Testis (tissue), 3 donors: ENCODE data around the gene SUCNR1. TPM values are rescaled to one million over a fixed set of nuclear protein-coding genes. Genes with fewer than 3 reads are reported as not detected.

Experiments used
- DNase-seq: peaks from one replicate; pipeline ENCODE4 v3.0.0-alpha.2; 2019
- H3K27ac ChIP-seq, 2 donors: fragments of 200-600 bp; sonication (generic); one replicate each; pipeline ENCODE4 v1.5.1; 2019
- H3K27me3 ChIP-seq: fragments of 200-600 bp; sonication (generic); one replicate; pipeline ENCODE4 v1.5.1; 2019
- H3K36me3 ChIP-seq: fragments of 200-600 bp; sonication (generic); one replicate; pipeline ENCODE4 v1.5.1; 2017; ENCODE audit warnings: low read depth; ENCODE audit errors: missing control alignments
- H3K4me1 ChIP-seq: fragments of 200-600 bp; sonication (generic); one replicate; pipeline ENCODE4 v1.5.1; 2019
- H3K4me3 ChIP-seq, 2 donors: fragments of 200-600 bp; sonication (generic); one replicate each; pipeline ENCODE4 v1.5.1; 2017 to 2019
- H3K9me3 ChIP-seq: fragments of 200-600 bp; sonication (generic); one replicate; pipeline ENCODE4 v1.5.1; 2017
- CTCF ChIP-seq, 3 experiments: fragments of 450-650 bp in 2 of 3; fragments of 200-600 bp in 1 of 3; sonication (generic) in 1 of 3; IDR thresholded peaks; one replicate each; pipeline ENCODE4 v1.5.1; 2016 to 2019; ENCODE audit warnings: antibody characterized with exemption in 3 of 3, mild to moderate bottlenecking in 2 of 3, moderate library complexity in 1 of 3
- POLR2A ChIP-seq: fragments of 450-650 bp; IDR thresholded peaks from one replicate; pipeline ENCODE4 v1.6.1; 2017; ENCODE audit warnings: antibody characterized with exemption, mild to moderate bottlenecking, moderate library complexity
- WGBS, 2 donors: methylation state at CpG; one replicate each; pipeline ENCODE4 v1.1.5; 2018; 5-methylcytosine and 5-hydroxymethylcytosine counted together
- intact Hi-C: fragments of 100-400 bp; cut with DNase I; formaldehyde crosslinking; loops from one replicate; pipeline ENCODE4 v1.15.1; 2023; ENCODE audit warnings: low total_unique reads
- polyA plus RNA-seq: library from polyadenylated mRNA; stranded (reverse); fragments of 350-450 nt; fragmentation: Illumina TruSeq; extraction: RNeasy Lipid Tissue Mini Kit (QIAGEN cat#74804); gene quantifications from one replicate; pipeline ENCODE4 v1.2.3, GENCODE V29; 2014; ENCODE audit warnings: low read depth, low replicate concordance; ENCODE audit not compliant: insufficient read depth
- total RNA-seq, 2 donors: library from RNA; depleted of rRNA; stranded (reverse); fragments of >200 nt; gene quantifications; one replicate each; pipeline ENCODE4 v1.2.3, GENCODE V29; 2016

Gene SUCNR1
- total and polyA plus RNA-seq, 3 donors from 2014 or later: 0.06 to 0.42 TPM; not detected in 1

GRCh38 chr3:151859233-151859673, 14.2 kb upstream of the SUCNR1 start:
- no peak for DNase-seq
- WGBS, 2 donors: 81 to 87% methylated on average over 2 of the region's 2 CpGs

GRCh38 chr3:151859905-151860304, 13.5 kb upstream of the SUCNR1 start:
- H3K27ac ChIP-seq: no peak overlapping the region
- intact Hi-C loops: no loop called here

More at GRCh38 chr3:151859233-151859673, 14.2 kb upstream of the SUCNR1 start:
- Histone ChIP-seq H3K27me3 (no peaks in the 10 kb centered on the region), H3K9me3 (no peaks in the 10 kb centered on the region), H3K36me3 (no peaks in the 10 kb centered on the region), H3K4me1 (no peaks in the 10 kb centered on the region), H3K27ac (no peak overlapping the region), H3K4me3 (no peak overlapping the region)
- TF ChIP-seq CTCF (IDR thresholded peaks at IDR 0.05): no peak
- TF ChIP-seq POLR2A: no peak
- intact Hi-C loops: no loop called here

GRCh38 chr3:151863611-151864010, 9.8 kb upstream of the SUCNR1 start:
- intact Hi-C loops: no loop called here
- H3K4me3 ChIP-seq: no peak overlapping the region
- no peak overlapping the region for H3K27ac ChIP-seq
- no peaks in the 10 kb centered on the region for H3K27me3 ChIP-seq
- no peak for DNase-seq
- no peaks in the 10 kb centered on the region for H3K36me3 ChIP-seq
- no peaks in the 10 kb centered on the region for H3K4me1 ChIP-seq
- 89 to 95% methylated on average over 2 of the region's 2 CpGs for WGBS, 2 donors
- TF ChIP-seq POLR2A (no peak), CTCF (IDR thresholded peaks at IDR 0.05) (no peak)
- no peaks in the 10 kb centered on the region for H3K9me3 ChIP-seq

More at GRCh38 chr3:151859905-151860304, 13.5 kb upstream of the SUCNR1 start:
- no peak overlapping the region for H3K4me3 ChIP-seq
- no peak for TF ChIP-seq POLR2A
- TF ChIP-seq CTCF (IDR thresholded peaks at IDR 0.05): no peak
- H3K27me3 ChIP-seq: no peaks in the 10 kb centered on the region
- DNase-seq: no peak
- H3K4me1 ChIP-seq: no peaks in the 10 kb centered on the region
- H3K9me3 ChIP-seq: no peaks in the 10 kb centered on the region
- no peaks in the 10 kb centered on the region for H3K36me3 ChIP-seq

- Histone ChIP-seq H3K36me3 (no peaks in the 10 kb centered on the region), H3K4me1 (no peaks in the 10 kb centered on the region), H3K4me3 (no peak overlapping the region), H3K27ac (no peak overlapping the region), H3K27me3 (no peaks in the 10 kb centered on the region), H3K9me3 (no peaks in the 10 kb centered on the region)
- WGBS, 2 donors: 37 to 47% methylated on average over 4 of the region's 4 CpGs
- intact Hi-C loops: no loop called here
- no peak for DNase-seq
- no peak for TF ChIP-seq CTCF (IDR thresholded peaks at IDR 0.05)
- no peak for TF ChIP-seq POLR2A
Measured at GRCh38 chr3:151864423-151865101, 8.9 kb upstream of the SUCNR1 start.
